GM18502 (cell line): ENCODE measurements around the gene NBPF3.
"Not testable (repeated sequence)": the region's sequence is repeated elsewhere in the genome, so short reads cannot be mapped to it uniquely, and the experiment has no call there.

Experiments used
- ATAC-seq: cut with Tn5 transposase; IDR thresholded peaks from one replicate; pipeline ENCODE4 v1.9.1; 2021; ENCODE audit warnings: mild to moderate bottlenecking; ENCODE audit not compliant: unreplicated experiment, poor library complexity

Gene NBPF3, protein sequence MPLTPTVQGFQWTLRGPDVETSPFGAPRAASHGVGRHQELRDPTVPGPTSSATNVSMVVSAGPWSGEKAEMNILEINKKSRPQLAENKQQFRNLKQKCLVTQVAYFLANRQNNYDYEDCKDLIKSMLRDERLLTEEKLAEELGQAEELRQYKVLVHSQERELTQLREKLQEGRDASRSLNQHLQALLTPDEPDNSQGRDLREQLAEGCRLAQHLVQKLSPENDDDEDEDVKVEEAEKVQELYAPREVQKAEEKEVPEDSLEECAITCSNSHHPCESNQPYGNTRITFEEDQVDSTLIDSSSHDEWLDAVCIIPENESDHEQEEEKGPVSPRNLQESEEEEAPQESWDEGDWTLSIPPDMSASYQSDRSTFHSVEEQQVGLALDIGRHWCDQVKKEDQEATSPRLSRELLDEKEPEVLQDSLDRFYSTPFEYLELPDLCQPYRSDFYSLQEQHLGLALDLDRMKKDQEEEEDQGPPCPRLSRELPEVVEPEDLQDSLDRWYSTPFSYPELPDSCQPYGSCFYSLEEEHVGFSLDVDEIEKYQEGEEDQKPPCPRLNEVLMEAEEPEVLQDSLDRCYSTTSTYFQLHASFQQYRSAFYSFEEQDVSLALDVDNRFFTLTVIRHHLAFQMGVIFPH

DNA sequence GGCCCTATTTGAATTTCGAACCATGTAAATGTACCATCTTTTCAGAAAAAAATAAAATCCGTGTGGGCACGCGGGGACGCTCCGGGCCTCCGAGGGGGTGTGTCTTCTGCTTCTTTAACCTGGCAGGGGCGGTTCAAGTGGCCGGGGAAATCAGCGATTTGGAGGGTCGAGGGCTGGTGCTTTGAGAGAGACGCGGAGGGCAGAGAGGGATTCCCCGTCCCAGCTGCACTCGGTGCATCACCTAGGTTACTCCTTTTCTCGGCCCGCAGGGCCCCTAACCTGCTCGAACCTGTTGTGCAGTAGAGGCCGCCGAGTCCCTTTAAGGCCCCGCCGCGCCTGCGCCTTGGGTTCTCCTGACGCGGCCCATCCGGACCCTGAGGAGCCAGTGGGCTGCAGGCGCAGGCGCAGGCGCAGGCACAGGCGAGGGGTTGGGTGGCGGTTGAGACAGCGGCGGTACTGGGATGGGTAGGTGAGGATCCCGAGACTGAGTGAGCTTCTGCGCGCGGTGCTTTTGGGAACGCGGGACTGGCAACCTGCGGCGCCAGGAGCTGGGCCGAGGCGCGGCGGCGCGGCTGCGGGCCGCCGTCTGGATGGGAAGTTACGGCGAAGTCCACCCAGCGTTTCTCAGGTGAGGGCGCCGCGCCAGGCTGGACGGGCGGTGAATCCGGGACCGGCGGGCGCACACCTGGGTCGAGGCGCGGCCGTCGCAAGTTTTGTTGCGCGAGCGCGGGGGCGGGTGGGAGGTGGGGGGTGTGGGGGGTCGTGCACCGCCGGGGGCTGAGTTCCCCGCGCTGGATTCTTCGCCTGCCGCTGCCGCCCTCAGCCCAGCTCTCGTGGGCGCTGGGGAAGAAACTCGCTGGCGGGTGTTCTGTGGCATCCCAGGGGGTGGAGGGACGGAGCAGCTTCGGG lies at the start of gene NBPF3:
Gene NBPF3, plus strand, starts transcription at position 417 of the 909 bp plus-strand sequence. CDS start 4,950 bp downstream, outside the sequence.
- peak; percentile 94 for ATAC-seq

DNA sequence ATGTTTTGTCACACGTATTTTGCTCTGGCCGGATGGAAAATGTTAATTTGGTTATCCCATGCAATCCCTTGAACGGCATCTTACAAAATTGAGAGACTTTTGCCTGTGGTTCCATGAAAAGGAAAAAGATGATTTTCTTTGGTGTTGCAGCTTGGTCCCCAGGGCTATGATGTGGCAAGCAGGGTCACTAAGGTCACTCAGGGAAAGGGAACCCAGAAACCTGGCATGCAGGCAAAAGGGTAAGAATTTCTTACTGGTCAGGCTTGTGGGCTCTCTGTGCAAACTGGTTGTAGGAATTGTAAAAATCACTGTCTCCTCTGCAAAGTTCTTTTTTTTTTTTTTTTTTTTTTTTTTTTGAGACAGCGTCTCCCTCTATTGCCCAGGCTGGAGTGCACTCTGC lies 48.4 kb upstream of the NBPF3 start:
- ATAC-seq = no peak

DNA sequence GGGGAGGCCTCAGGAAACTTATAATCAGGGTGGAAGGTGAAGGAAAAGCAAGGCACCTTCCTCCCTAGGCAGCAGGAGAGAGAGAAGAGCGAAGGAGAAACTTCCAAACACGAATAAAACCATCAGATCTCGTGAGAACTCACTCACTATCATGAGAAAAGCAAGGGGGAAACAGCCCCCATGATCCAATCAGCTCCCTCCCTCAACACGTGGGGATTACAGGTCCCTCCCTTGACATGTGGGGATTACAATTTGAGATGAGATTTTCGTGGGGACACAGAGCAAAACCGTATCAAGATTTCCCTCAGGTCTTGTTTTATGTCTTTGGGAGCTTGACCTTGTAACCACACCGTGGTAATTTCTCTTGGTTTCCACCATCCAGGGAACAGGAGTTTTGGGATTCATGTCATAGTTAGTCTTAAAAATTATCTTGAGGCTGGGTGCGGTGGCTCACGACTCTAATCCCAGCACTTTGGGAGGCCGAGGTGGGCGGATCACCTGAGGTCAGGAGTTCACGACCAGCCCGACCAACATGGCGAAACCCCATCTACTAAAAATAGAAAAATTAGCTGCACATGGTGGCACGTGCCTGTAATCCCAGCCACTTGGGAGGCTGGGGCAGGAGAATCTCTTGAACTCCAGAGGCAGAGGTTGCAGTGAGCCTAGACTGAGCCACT lies 47.2 kb upstream of the NBPF3 start:
- ATAC-seq = no peak

DNA sequence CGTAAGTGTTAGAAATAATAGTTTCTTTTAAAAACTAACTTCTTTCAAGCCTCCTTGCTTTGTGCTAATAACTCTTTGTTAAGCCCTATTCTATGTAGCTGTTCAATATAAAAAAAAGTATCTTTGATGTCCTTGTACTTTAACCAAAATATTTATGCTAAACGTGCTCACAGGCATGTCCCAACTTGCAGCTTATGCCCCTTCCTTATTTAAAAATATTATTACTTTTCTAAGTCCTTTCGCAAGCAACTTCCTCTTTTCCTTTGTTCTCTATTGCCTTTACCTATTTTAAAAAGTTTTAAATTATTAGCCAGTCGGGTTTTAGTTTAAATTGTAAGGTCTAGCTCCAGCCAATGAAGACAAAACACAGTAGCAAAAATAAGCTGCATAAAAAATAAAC lies 43.4 kb upstream of the NBPF3 start:
- ATAC-seq = no peak

DNA sequence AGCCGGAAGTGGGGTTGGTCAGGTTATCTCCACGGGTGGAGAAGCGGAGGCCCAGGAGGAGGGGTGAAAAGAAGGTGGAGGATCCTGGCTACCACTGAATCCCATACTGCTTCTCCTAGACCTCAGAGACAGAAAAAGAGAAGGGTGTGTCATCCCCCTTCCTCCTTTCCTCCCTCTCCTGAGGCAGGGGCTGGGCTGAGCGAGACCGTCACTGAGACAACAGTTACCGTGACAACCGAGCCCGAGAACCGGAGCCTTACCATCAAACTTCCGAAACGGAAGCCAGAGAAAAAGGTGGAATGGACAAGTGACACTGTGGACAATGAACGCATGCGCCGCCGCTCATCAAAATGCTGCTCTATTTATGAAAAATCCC lies 42.1 kb upstream of the NBPF3 start:
- ATAC-seq = no peak

DNA sequence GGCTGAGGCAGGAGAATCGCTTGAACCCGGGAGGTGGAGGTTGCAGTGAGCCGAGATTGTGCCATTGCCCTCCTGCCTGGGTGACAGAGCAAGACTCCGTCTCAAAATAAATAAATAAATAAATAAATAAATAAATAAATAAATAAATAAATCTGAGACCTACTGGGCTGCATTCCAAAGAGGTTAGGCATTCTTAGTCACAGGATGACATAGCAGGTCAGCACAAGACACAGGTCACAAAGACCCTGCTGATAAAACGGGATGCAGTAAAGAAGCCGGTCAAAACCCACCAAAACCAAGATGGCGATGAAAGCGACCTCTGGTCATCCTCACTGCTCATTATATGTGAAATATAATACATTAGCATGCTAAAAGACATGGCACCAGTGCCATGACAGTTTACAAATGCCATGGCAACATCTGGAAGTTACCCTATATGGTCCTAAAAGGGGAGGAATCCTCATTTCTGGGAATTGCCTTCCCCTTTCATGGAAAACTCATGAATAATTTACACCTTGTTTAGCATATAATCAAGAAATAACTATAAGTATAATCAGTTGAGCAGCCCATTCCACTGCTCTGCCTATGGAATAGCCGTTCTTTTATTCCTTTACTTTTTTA lies 38.1 kb upstream of the NBPF3 start:
- ATAC-seq = not testable (repeated sequence)

DNA sequence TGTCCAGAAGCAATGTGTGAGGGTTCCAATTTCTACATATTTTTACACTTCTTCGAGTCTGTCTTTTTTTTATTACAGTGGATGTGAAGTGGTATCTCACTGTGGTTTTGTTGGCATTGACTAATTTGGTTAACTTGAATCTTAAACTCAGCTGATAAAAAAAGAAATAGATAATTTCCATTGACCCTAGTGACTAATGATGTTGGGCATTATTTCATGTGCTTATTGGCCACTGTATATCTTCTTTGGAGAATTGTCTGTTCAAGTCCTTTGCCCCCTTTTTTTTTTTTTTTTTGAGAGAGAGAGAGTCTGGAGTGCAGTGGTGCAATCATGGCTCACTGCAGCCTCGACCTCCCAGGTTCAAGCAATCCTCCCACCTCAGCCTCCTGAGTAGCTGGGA lies 33.3 kb upstream of the NBPF3 start:
- no peak for ATAC-seq

DNA sequence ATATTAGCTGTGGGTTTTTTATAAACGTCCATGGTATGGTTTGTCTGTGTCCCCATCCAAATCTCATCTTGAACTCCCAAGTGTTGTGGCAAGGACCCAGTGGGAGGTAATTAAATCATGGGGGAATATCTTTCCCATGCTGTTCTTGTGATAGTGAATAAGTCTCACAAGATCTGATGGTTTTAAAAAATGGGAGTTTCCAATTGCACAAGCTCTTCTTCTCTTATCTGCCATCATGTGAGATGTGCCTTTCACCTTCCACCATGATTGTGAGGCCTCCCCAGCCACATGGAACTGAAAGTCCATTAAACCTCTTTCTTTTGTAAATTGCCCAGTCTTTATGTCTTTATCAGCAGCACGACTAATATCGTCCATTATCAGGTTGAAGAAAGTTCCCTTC lies 30.0 kb upstream of the NBPF3 start:
- not testable (repeated sequence) for ATAC-seq

DNA sequence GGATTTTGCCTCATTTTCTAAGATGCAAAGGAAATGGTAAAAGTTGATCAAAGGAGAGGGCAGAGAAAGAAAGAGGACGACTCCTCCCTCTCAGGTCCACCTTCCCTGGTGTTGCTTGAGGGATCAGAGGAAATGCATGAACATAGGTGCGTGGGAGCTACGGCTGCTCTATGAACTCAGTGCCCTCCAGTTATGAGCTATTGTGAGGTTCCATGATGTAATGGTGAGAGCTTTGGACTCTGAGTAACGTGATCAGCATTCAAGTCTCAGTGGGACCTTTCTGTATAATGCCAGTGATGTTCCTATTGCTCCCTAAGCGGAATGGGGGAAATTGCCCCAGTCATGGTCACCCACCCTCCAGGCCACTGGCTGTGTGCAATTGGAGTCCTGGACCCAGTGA lies 25.9 kb upstream of the NBPF3 start:
- no peak for ATAC-seq

DNA sequence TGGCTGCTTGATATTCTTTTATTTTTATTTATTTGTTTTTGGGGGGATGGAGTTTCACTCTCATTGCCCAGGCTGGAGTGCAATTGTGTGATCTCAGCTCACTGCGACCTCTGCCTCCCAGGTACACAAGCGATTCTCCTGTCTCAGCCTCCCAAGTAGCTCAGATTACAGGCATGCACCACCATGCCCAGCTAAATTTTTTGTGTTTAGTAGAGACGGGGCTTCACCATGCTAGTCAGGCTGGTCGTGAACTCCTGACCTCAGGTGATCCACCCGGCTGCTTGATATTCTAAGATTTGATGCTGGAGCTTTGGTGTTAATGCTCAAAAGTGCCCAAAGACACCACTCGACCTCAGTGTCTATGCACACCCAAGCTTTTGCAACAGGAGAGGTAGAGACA lies 19.6 kb upstream of the NBPF3 start:
- ATAC-seq = not testable (repeated sequence)

DNA sequence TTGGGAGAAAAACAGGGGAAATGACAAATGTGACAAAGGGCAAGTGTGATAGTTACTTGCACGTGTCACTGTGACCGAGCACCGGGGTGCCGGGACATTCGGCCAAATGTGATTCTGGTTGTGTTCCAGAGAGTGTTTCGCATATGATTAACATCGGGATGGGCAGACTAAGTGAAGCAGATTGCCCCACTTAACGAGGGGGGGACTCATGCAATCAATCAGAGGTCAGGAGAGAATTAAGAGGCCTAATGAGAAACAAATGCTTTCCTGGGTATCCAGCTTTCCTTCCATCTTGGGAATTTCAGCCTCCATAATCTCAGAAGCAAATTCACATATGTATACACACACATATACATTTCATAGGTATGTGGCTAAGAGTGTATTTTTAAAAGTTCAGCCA lies 18.6 kb upstream of the NBPF3 start:
- ATAC-seq = not testable (repeated sequence)

DNA sequence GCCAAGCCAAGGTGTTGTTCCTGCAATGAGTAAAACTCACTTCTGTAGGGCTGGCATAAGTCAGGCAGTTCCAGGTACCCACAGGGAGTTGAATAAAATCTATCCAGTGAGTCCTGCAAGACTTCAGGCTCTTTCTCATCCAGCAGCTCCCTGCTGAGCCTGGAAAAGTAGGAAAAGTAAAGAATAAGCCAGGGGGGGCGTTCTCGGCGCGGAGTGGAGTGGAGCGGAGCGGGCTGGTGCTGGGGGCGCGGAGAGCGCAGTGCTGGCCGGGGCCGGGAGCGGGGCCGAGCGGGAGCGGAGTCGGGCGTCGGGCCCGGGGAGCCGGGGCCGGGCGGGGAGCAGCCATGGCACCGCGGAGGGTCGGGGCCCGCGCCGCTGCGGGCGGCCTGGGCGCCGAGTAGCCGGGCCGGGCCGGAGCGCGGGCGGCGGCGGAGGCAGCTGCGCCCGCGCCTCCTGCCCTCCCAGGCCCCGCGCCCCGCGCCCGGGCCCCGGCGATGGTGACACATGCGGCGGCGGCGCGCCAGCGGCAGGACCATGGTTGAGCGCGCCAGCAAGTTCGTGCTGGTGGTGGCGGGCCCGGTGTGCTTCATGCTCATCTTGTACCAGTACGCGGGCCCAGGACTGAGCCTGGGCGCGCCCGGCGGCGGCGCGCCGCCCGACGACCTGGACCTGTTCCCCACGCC lies 12.0 kb upstream of the NBPF3 start:
- not testable (repeated sequence) for ATAC-seq

DNA sequence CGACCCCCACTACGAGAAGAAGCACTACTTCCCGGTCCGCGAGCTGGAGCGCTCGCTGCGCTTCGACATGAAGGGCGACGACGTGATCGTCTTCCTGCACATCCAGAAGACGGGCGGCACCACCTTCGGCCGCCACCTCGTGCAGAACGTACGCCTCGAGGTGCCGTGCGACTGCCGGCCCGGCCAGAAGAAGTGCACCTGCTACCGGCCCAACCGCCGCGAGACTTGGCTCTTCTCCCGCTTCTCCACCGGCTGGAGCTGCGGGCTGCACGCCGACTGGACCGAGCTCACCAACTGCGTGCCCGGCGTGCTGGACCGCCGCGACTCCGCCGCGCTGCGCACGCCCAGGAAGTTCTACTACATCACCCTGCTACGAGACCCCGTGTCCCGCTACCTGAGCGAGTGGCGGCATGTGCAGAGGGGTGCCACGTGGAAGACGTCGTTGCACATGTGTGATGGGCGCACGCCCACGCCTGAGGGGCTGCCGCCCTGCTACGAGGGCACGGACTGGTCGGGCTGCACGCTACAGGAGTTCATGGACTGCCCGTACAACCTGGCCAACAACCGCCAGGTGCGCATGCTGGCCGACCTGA lies 11.4 kb upstream of the NBPF3 start:
- ATAC-seq = not testable (repeated sequence)

DNA sequence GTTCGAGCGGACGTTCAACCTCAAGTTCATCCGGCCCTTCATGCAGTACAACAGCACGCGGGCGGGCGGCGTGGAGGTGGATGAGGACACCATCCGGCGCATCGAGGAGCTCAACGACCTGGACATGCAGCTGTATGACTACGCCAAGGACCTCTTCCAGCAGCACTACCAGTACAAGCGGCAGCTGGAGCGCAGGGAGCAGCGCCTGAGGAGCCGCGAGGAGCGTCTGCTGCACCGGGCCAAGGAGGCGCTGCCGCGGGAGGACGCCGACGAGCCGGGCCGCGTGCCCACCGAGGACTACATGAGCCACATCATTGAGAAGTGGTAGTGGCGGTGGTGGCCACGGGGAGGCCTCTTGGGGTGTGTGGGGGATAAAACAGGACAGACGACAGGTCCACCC lies 10.7 kb upstream of the NBPF3 start:
- ATAC-seq = not testable (repeated sequence)

DNA sequence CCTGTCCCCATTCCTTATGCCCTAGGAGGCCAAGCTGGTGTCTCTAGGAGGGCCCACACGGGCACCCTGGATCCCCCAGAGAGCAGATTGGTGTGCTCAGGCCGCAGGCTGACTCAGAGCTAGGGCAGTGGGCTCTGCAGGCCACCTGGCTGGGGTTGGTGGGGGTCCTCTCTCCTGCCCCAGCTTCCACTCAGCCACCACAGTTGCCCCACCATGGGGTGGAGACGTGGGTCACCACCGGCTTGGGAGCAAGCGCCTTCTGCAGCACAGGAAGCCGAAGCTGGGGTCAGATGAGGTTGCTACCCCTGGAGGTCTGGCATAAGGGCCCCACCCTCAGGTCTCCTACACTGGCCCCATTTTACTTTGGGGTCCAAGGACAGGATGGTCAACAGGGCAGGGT lies 9.1 kb upstream of the NBPF3 start:
- ATAC-seq = not testable (repeated sequence)

DNA sequence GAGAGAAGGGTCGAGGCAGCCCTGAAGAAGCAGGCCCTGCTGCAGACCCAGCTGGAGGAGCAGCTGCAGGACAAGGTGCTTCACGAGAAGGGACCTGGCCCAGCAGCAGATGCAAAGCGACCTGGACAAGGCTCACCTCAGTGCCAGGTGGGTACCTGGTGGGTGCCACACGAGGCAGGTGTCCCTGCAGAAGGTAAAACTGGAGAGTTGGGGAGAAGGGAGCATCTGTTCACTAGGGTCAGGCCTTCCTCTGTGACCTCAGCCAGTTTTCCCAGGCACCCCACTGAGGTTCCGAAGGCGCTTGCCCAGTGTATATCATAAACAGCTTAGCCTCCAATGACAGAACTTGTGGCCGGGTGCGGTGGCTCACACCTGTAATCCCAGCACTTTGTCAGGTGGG lies 5.5 kb upstream of the NBPF3 start:
- no peak for ATAC-seq

DNA sequence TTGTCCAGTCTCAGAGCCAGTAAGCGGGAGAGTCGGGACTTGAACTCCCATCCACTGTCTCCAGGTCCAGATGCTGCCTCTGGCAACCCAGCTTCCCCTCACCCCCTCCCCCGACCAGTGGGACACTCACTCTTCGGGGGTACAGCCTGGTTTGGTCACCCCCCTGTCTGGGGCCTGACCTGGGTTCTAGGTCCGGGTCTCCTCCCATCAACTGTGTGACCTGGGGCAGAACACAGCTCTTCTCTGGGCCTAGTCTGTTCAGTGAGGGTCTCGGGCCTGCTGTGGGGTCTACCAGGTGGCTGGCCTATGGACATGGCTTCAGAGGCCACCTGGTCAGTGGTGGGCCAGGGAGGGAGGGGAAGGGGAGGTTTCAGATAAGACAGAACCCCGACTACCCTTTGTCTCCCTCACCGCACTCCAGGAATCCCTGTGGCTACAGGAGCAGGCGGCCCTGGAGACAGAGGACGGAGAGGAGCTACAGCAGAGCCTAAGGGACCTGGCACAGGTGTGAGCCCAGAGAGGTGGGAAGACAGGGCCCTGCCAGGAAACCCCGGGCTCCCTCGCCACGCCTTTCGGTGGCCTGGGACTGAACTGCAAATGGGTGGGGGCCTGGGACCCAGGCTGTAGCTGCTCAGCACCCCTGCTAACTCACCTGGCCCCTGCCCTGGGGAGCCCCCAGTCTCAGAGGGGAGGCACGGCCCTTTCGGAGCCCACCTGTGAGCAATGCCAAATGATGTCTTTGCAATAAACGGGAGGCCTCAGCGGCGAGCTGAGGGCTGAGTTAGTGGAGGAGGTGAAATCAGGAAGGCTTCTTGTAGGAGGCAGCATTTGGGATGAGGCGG lies 4.1 kb upstream of the NBPF3 start:
- no peak for ATAC-seq
